ENCODE measurements around the gene GZMM. TPM values are rescaled to one million over a fixed set of nuclear protein-coding genes. Genes with fewer than 3 reads are reported as not detected.
"Not testable (repeated sequence)": the region's sequence is repeated elsewhere in the genome, so short reads cannot be mapped to it uniquely, and the experiment has no call there.

GZMM gene
- polyA plus RNA-seq, 1 of the 3 experiments (the other 2 are of a cell fraction), result not detected

DNA sequence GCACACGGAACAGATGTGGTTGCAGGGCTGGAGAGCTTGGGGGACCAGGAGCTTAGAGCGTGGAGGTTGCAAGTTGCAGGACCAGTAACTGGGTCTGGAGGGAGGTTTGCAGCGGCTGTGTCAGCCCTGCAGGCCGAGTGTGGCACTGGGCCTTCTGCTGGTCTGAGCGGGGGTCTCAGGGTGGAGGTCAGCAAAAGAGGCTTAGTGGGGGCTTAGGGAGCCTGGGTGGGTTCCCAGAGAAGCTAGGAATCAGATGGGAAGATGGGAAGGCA lies 40.1 kb downstream of the GZMM start:
- Histone ChIP-seq H4K20me1 (ENCODE audit: insufficient read depth) (peaks cover 52% of the 10 kb centered on the region), H3K9me2 (no peaks in the 10 kb centered on the region), H3K9ac (no peak overlapping the region), H3K4me1 (ENCODE audit: control insufficient read depth in 1 of 2, insufficient read depth in 2 of 2, low read depth in 1 of 2, low read length in 1 of 2) (peaks cover 4 to 12% of the 10 kb centered on the region in 2 experiments; a peak in 1 of 4 replicates), H3K27me3 (ENCODE audit: insufficient read depth) (no peaks in the 10 kb centered on the region), H2AFZ (ENCODE audit: low read depth) (no peak overlapping the region), H3K4me2 (no peak overlapping the region), H3K36me3 (replicated peaks in 1 of 2; ENCODE audit: control insufficient read depth in 1 of 2, insufficient read depth in 2 of 2, low read length in 1 of 2) (peaks cover 0 to 32% of the 10 kb centered on the region in 2 experiments), H3K9me3 (no peaks in the 10 kb centered on the region), H3K27ac (ENCODE audit: low read depth in 2 of 2, low read length in 1 of 2) (no peak overlapping the region), H3K79me2 (ENCODE audit: insufficient read depth) (peaks cover 16% of the 10 kb centered on the region), H3F3A (replicated peaks; ENCODE audit: insufficient read depth) (peaks cover 20% of the 10 kb centered on the region), H3K4me3 (ENCODE audit: low read depth in 2 of 2, low read length in 1 of 2) (no peak overlapping the region)
- WGBS (ENCODE audit: low lambda C conversion rate), result 93% methylated on average over 3 of the region's 5 CpGs
- POLR2A ChIA-PET, result no interaction called here
- CTCF ChIA-PET, result interaction anchor here (0.6 to 2.8 kb wide), 25 partner anchors 9 to 660 kb away, joined by 3 to 30 read pairs (median 5); partner anchors contain the start of genes BSG and CDC34
- DNase-seq, result no peak
- TF ChIP-seq POLR2AphosphoS5 (IDR thresholded peaks at IDR 0.05; ENCODE audit: low read depth, low read length), result no peak; the same call in 1 of the 2 replicates
- no peak for TF ChIP-seq YY1 (IDR thresholded peaks at IDR 0.05; ENCODE audit: low read depth)
- no peak for TF ChIP-seq FOXJ3 (CRISPR knock-in tag; IDR thresholded peaks at IDR 0.05)
- TF ChIP-seq RFX5 (IDR thresholded peaks at IDR 0.05; ENCODE audit: low read length), result no peak
- no peak for TF ChIP-seq ELF1 (IDR thresholded peaks at IDR 0.05)
- TF ChIP-seq SMC3 (IDR thresholded peaks at IDR 0.05; ENCODE audit: low read depth, low read length), result no peak
- no peak for TF ChIP-seq RCOR1 (IDR thresholded peaks at IDR 0.05; ENCODE audit: low read length)
- TF ChIP-seq NRF1 (IDR thresholded peaks at IDR 0.05; ENCODE audit: low read depth, low read length), result no peak

DNA sequence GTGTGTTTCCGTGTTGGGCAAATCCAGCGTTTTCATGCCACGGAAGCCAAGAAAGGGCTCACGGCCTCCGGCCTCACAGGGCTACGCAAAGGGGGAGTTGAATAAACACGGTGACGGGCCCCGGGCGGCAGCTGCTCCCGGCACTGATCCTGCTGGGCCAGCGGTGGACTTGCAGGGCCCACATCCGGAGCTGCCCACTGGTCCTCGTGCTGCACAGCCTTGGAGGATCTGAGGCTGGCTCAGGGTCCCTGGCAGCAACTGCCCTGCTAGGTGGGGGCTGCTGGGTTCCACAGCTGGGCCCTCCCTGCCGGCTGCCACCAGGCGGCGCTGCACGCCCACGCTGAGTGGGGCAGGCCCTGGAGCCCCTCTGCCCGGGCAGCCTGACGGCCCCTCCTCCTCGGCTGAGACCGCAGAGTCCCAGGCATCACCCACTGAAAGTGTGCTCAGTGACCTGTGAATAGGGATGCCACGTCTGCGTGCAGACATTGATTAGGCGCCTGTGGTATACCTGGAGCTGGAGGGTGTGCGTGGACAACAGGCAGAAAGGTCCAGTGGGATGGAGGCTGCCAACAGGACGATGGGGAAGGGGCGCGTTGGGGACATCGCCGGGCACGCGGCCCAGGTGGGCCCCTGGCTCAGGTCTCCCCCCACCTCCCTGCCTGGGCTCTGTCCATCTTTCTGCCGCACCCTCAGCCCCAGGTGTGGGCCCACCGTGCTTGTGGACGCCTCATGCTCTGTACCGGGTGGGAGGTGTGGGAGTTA lies 40.6 kb downstream of the GZMM start:
- peak; percentile 95 for DNase-seq
- TF ChIP-seq POLR2AphosphoS5 (IDR thresholded peaks at IDR 0.05; ENCODE audit: low read depth, low read length), result 0 out of 2 replicates have a peak, but pooled peaks have one; percentile 9
- peak; percentile 30; the same call in 1 of the 2 replicates for TF ChIP-seq PBX3 (IDR thresholded peaks at IDR 0.05)
- TF ChIP-seq EZH2phosphoT487 (IDR thresholded peaks at IDR 0.05; ENCODE audit: borderline replicate concordance, low read depth), result no peak
- TF ChIP-seq RAD21 (IDR thresholded peaks at IDR 0.05; ENCODE audit: low read length), result peak; percentile 72
- TF ChIP-seq SMC3 (IDR thresholded peaks at IDR 0.05; ENCODE audit: low read depth, low read length), result peak; percentile 65
- TF ChIP-seq, protein P1, sequence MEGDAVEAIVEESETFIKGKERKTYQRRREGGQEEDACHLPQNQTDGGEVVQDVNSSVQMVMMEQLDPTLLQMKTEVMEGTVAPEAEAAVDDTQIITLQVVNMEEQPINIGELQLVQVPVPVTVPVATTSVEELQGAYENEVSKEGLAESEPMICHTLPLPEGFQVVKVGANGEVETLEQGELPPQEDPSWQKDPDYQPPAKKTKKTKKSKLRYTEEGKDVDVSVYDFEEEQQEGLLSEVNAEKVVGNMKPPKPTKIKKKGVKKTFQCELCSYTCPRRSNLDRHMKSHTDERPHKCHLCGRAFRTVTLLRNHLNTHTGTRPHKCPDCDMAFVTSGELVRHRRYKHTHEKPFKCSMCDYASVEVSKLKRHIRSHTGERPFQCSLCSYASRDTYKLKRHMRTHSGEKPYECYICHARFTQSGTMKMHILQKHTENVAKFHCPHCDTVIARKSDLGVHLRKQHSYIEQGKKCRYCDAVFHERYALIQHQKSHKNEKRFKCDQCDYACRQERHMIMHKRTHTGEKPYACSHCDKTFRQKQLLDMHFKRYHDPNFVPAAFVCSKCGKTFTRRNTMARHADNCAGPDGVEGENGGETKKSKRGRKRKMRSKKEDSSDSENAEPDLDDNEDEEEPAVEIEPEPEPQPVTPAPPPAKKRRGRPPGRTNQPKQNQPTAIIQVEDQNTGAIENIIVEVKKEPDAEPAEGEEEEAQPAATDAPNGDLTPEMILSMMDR (IDR thresholded peaks at IDR 0.05), result peak; percentile 87
- Histone ChIP-seq H3K4me2 (no peak overlapping the region), H3K27me3 (ENCODE audit: insufficient read depth) (no peaks in the 10 kb centered on the region), H3K9me2 (no peaks in the 10 kb centered on the region), H3K36me3 (replicated peaks in 1 of 2; ENCODE audit: control insufficient read depth in 1 of 2, insufficient read depth in 2 of 2, low read length in 1 of 2) (peaks cover 0 to 28% of the 10 kb centered on the region in 2 experiments), H3F3A (replicated peaks; ENCODE audit: insufficient read depth) (peaks cover 20% of the 10 kb centered on the region), H3K79me2 (ENCODE audit: insufficient read depth) (peaks cover 11% of the 10 kb centered on the region), H3K9me3 (no peaks in the 10 kb centered on the region), H3K4me1 (ENCODE audit: control insufficient read depth in 1 of 2, insufficient read depth in 2 of 2, low read depth in 1 of 2, low read length in 1 of 2) (peaks cover 4 to 16% of the 10 kb centered on the region in 2 experiments; a peak in 1 of 4 replicates), H3K4me3 (ENCODE audit: low read depth in 2 of 2, low read length in 1 of 2) (peak overlapping the region in 1 of 2 experiments; percentile 41; a peak in 1 of 4 replicates), H4K20me1 (ENCODE audit: insufficient read depth) (peaks cover 47% of the 10 kb centered on the region), H3K9ac (no peak overlapping the region), H3K27ac (ENCODE audit: low read depth in 2 of 2, low read length in 1 of 2) (no peak overlapping the region), H2AFZ (ENCODE audit: low read depth) (no peak overlapping the region)
- POLR2A ChIA-PET, result interaction anchor here (0.7 kb wide), 1 partner anchor 12 kb away, joined by 3 read pairs; the partner anchor contains the start of gene BSG
- WGBS (ENCODE audit: low lambda C conversion rate), result 74% methylated on average over 31 of the region's 38 CpGs
- CTCF ChIA-PET, result interaction anchor here (0.6 to 2.8 kb wide), 33 partner anchors 9 to 659 kb away, joined by 3 to 30 read pairs (median 4); partner anchors contain the start of genes BSG, CDC34 and RNF126

DNA sequence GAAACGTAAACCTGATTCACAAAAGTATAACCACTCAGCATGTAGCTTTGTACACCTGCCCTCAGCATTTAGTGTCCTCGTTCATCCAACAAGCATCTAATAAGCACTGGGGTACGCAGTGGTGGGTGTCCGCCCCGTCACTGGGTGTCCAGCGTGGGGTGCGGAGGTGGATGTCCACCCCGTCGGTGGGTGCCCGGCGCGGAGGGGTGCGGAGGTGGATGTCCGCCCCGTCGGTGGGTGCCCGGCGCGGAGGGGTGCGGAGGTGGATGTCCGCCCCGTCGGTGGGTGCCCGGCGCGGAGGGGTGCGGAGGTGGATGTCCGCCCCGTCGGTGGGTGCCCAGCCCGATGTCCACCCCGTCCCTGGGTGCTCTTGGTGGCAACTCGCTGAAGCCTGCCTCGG lies 41.3 kb downstream of the GZMM start:
- H2AFZ ChIP-seq (ENCODE audit: low read depth); H3K79me2 ChIP-seq (ENCODE audit: insufficient read depth); H3K9ac ChIP-seq; H3K27ac ChIP-seq (ENCODE audit: low read depth in 2 of 2, low read length in 1 of 2); H3K27me3 ChIP-seq (ENCODE audit: insufficient read depth); H3K4me3 ChIP-seq (ENCODE audit: low read depth in 2 of 2, low read length in 1 of 2); POLR2A ChIA-PET; H3K9me3 ChIP-seq; H3K9me2 ChIP-seq; DNase-seq; H3K4me2 ChIP-seq: not testable (repeated sequence)
- CTCF ChIA-PET, result interaction anchor here (0.6 to 2.8 kb wide), 22 partner anchors 10 to 595 kb away, joined by 3 to 30 read pairs (median 4); partner anchors contain the start of genes BSG, CDC34 and RNF126
- Histone ChIP-seq H3K36me3 (replicated peaks in 1 of 2; ENCODE audit: control insufficient read depth in 1 of 2, insufficient read depth in 2 of 2, low read length in 1 of 2) (peaks cover 0 to 23% of the 10 kb centered on the region in 2 experiments), H4K20me1 (ENCODE audit: insufficient read depth) (peaks cover 40% of the 10 kb centered on the region), H3K4me1 (ENCODE audit: control insufficient read depth in 1 of 2, insufficient read depth in 2 of 2, low read depth in 1 of 2, low read length in 1 of 2) (peaks cover 4 to 16% of the 10 kb centered on the region in 2 experiments; a peak in 1 of 4 replicates), H3F3A (replicated peaks; ENCODE audit: insufficient read depth) (peaks cover 20% of the 10 kb centered on the region)
- WGBS (ENCODE audit: low lambda C conversion rate), result 88% methylated on average over 34 of the region's 34 CpGs
